SK-MEL-5 (cell line): Measurements from ENCODE around the gene SNX27. TPM values are rescaled to one million over a fixed set of nuclear protein-coding genes. Genes with fewer than 3 reads are reported as not detected.
A peak's percentile ranks its signal among the peaks of the same experiment; 100 is the strongest.
"Not testable (repeated sequence)": the region's sequence is repeated elsewhere in the genome, so short reads cannot be mapped to it uniquely, and the experiment has no call there.

Source experiments
- DNase-seq: peaks from one replicate; pipeline ENCODE4 v3.0.0-alpha.2; 2016; ENCODE audit warnings: low read depth, low spot score
- in situ Hi-C: cut with HindIII; loops from 2 replicates; pipeline ENCODE4 v1.10.0; 2016; ENCODE audit warnings: low sequenced_read_pairs, high pct_unique_total_duplicates, low pct_unique_long_range_greater_than_20kb
- total RNA-seq: library from RNA; depleted of rRNA; stranded (reverse); fragments of >200 nt; shearing (Covaris generic); gene quantifications from 2 replicates; pipeline ENCODE4 v1.2.3, GENCODE V29; 2014

Gene SNX27
- total RNA-seq, 1 experiment from 2014 or later, result 30.4 TPM

GRCh38 chr1:151593730-151594129 lies 18.1 kb upstream of the SNX27 start:
- in situ Hi-C loops, result no loop called here
- no peak for DNase-seq

GRCh38 chr1:151594143-151594625 lies 17.7 kb upstream of the SNX27 start:
- DNase-seq, result peak; percentile 75
- in situ Hi-C loops, result no loop called here

- no peak for DNase-seq
- in situ Hi-C loops, result no loop called here
Measured at GRCh38 chr1:151596166-151596953, 15.5 kb upstream of the SNX27 start.

GRCh38 chr1:151602550-151602949 lies 9.3 kb upstream of the SNX27 start:
- in situ Hi-C loops, DNase-seq: not testable (repeated sequence)

GRCh38 chr1:151604291-151604690 lies 7.6 kb upstream of the SNX27 start:
- in situ Hi-C loops, result no loop called here

GRCh38 chr1:151606384-151606783 lies 5.5 kb upstream of the SNX27 start:
- in situ Hi-C loops, result no loop called here
- DNase-seq, result peak; percentile 40

More at GRCh38 chr1:151604291-151604690, 7.6 kb upstream of the SNX27 start:
- DNase-seq, result no peak

GRCh38 chr1:151606857-151607256 lies 5.0 kb upstream of the SNX27 start:
- DNase-seq, result no peak
- in situ Hi-C loops, result no loop called here

- in situ Hi-C loops, result no loop called here
- no peak for DNase-seq
Measured at GRCh38 chr1:151610142-151610541, 1.7 kb upstream of the SNX27 start.

- peak; percentile 69 for DNase-seq
- in situ Hi-C loops, result no loop called here
Measured at GRCh38 chr1:151611288-151611790, 511 bp upstream of the SNX27 start.

- in situ Hi-C loops, result no loop called here
- peak; percentile 37 for DNase-seq
Measured at GRCh38 chr1:151612501-151613281, 841 bp downstream of the SNX27 start.

GRCh38 chr1:151613282-151613780 lies 1.5 kb downstream of the SNX27 start:
- DNase-seq, result no peak
- in situ Hi-C loops, result no loop called here

- DNase-seq, result no peak
- in situ Hi-C loops, result no loop called here
Measured at GRCh38 chr1:151615711-151616504, 4.1 kb downstream of the SNX27 start.

- DNase-seq, result no peak
- in situ Hi-C loops, result no loop called here
Measured at GRCh38 chr1:151616505-151616849, 4.6 kb downstream of the SNX27 start.

- no peak for DNase-seq
- in situ Hi-C loops, result no loop called here
Measured at GRCh38 chr1:151618003-151618402, 6.2 kb downstream of the SNX27 start.

- no peak for DNase-seq
- in situ Hi-C loops, result no loop called here
Measured at GRCh38 chr1:151618470-151618869, 6.6 kb downstream of the SNX27 start.

GRCh38 chr1:151618996-151619395 lies 7.1 kb downstream of the SNX27 start:
- DNase-seq, in situ Hi-C loops: not testable (repeated sequence)

- in situ Hi-C loops, result no loop called here
- no peak for DNase-seq
Measured at GRCh38 chr1:151619489-151620093, 7.7 kb downstream of the SNX27 start.
